Parathyroid adenoma (tissue), 2 donors: ENCODE data around the gene PLOD1.
"Not testable (repeated sequence)": the region's sequence is repeated elsewhere in the genome, so short reads cannot be mapped to it uniquely, and the experiment has no call there.

ENCODE experiments used
- H2AFZ ChIP-seq: fragments of 300-600 bp; sonication (generic); one replicate; pipeline ENCODE4 v1.7.0; 2017; ENCODE audit warnings: antibody characterized with exemption, mild to moderate bottlenecking
- H3K27ac ChIP-seq: fragments of 300-600 bp; sonication (generic); one replicate; pipeline ENCODE4 v1.7.0; 2017
- H3K27me3 ChIP-seq: fragments of 300-600 bp; sonication (generic); one replicate; pipeline ENCODE4 v1.7.0; 2017; ENCODE audit warnings: low read length; ENCODE audit not compliant: control insufficient read depth, insufficient read depth
- H3K36me3 ChIP-seq: fragments of 300-600 bp; sonication (generic); one replicate; pipeline ENCODE4 v1.7.0; 2017; ENCODE audit warnings: low read length; ENCODE audit not compliant: control insufficient read depth, insufficient read depth
- H3K4me1 ChIP-seq: fragments of 300-600 bp; sonication (generic); one replicate; pipeline ENCODE4 v1.7.0; 2017; ENCODE audit warnings: control low read depth
- H3K4me2 ChIP-seq: fragments of 300-600 bp; sonication (generic); one replicate; pipeline ENCODE4 v1.7.0; 2017; ENCODE audit warnings: low read length
- H3K4me3 ChIP-seq: fragments of 300-600 bp; sonication (generic); one replicate; pipeline ENCODE4 v1.7.0; 2017; ENCODE audit warnings: low read depth, low read length
- H3K79me2 ChIP-seq: fragments of 300-600 bp; sonication (generic); one replicate; pipeline ENCODE4 v1.7.0; 2017; ENCODE audit warnings: control low read depth
- H3K9ac ChIP-seq: fragments of 300-600 bp; sonication (generic); one replicate; pipeline ENCODE4 v1.7.0; 2017; ENCODE audit warnings: mild to moderate bottlenecking
- H3K9me3 ChIP-seq: fragments of 300-600 bp; sonication (generic); one replicate; pipeline ENCODE4 v1.7.0; 2017; ENCODE audit warnings: low read length; ENCODE audit not compliant: control insufficient read depth
- CTCF ChIP-seq: fragments of 300-600 bp; sonication (generic); IDR thresholded peaks from one replicate; pipeline ENCODE4 v1.7.0; 2017; ENCODE audit warnings: antibody characterized with exemption, mild to moderate bottlenecking
- donor health status: primary hyperparathyroidism.

PLOD1 gene

GRCh38 chr1:11930571-11931445 is 3.7 kb upstream of the PLOD1 start:
- no peaks in the 10 kb centered on the region for H3K36me3 ChIP-seq
- no peak overlapping the region for H3K9ac ChIP-seq
- no peak overlapping the region for H3K4me3 ChIP-seq
- H3K27ac ChIP-seq = no peak overlapping the region
- no peak for TF ChIP-seq CTCF
- no peaks in the 10 kb centered on the region for H3K79me2 ChIP-seq
- H3K27me3 ChIP-seq = no peaks in the 10 kb centered on the region
- H3K4me1 ChIP-seq = peaks cover 2% of the 10 kb centered on the region
- no peak overlapping the region for H2AFZ ChIP-seq
- no peaks in the 10 kb centered on the region for H3K9me3 ChIP-seq
- no peak overlapping the region for H3K4me2 ChIP-seq

DNA sequence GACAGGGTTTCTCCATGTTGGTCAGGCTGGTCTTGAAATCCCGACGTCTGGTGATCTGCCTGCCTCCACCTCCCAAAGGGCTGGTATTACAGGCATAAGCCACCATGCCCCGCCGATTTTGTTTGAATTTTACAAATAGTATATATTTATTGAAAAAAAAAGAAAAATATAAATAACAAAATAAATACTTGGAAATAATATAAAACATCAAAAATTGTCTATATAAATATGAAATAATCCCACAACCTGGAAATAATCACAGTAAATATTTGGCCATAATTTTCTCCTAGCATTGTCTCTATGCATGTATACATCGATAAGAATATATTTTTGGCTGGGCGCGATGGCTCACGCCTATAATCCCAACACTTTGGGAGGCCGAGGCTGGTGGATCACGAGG is 2.7 kb upstream of the PLOD1 start:
- TF ChIP-seq CTCF = no peak
- H3K9me3 ChIP-seq = no peaks in the 10 kb centered on the region
- no peaks in the 10 kb centered on the region for H3K27me3 ChIP-seq
- H3K79me2 ChIP-seq = no peaks in the 10 kb centered on the region
- no peak overlapping the region for H2AFZ ChIP-seq
- H3K4me2 ChIP-seq = no peak overlapping the region
- no peak overlapping the region for H3K9ac ChIP-seq
- H3K4me3 ChIP-seq = no peak overlapping the region
- no peaks in the 10 kb centered on the region for H3K36me3 ChIP-seq
- peaks cover 2% of the 10 kb centered on the region for H3K4me1 ChIP-seq
- no peak overlapping the region for H3K27ac ChIP-seq

DNA sequence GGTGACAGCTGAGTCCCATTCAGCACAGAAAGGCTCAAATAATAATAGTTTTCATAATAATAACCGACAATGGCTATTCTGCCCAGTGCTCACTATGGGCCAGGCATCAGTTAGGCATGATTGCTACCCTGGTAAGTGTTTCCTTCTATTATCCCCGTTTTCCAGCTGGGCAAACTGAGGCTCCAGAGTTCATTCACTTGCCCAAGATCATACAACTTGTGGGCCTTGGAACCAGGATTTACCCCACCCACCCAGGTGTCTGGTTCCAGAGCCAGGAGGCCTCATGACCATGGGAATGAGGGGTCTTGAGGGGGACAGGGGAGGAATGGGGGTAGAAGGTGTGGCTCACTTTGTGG is 518 bp downstream of the PLOD1 start:
- peak overlapping the region; percentile 92 for H3K4me2 ChIP-seq
- H3K27me3 ChIP-seq = no peaks in the 10 kb centered on the region
- no peak overlapping the region for H3K9ac ChIP-seq
- H3K36me3 ChIP-seq = no peaks in the 10 kb centered on the region
- peaks cover 2% of the 10 kb centered on the region for H3K4me1 ChIP-seq
- H3K4me3 ChIP-seq = peak overlapping the region; percentile 70
- no peaks in the 10 kb centered on the region for H3K9me3 ChIP-seq
- no peaks in the 10 kb centered on the region for H3K79me2 ChIP-seq
- H3K27ac ChIP-seq = peak overlapping the region; percentile 69
- TF ChIP-seq CTCF = no peak
- peak overlapping the region; percentile 96 for H2AFZ ChIP-seq

DNA sequence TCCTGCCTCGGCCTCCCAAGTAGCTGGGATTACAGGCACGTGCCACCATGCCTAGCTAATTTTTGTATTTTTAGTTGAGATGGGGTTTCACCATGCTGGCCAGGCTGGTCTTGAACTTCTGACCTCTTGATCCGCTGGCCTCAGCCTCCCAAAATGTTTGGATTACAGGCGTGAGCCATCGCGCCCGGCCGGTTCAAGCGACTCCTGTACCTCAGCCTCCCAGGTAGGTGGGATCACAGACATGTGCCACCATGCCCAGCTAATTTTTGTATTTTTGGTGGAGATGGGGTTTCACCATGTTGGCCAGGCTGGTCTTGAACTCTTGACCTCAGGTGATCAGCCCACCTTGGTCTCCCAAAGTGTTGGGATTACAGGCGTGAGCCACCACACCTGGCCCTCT is 1.2 kb downstream of the PLOD1 start:
- not testable (repeated sequence) for H3K4me1 ChIP-seq, H3K79me2 ChIP-seq, H3K4me3 ChIP-seq, H3K4me2 ChIP-seq, H3K27ac ChIP-seq, H2AFZ ChIP-seq, H3K9me3 ChIP-seq, H3K27me3 ChIP-seq, H3K36me3 ChIP-seq, H3K9ac ChIP-seq

- no peak for TF ChIP-seq CTCF
- H3K4me1 ChIP-seq = peaks cover 7% of the 10 kb centered on the region
Measured at GRCh38 chr1:11938722-11939526, 4.4 kb downstream of the PLOD1 start.

GRCh38 chr1:11939794-11940193 is 5.3 kb downstream of the PLOD1 start:
- H3K4me3 ChIP-seq, H3K27me3 ChIP-seq, H3K36me3 ChIP-seq, H3K9ac ChIP-seq, H3K27ac ChIP-seq, H3K9me3 ChIP-seq, H3K4me2 ChIP-seq, H2AFZ ChIP-seq, H3K4me1 ChIP-seq, H3K79me2 ChIP-seq: not testable (repeated sequence)

More at GRCh38 chr1:11938722-11939526, 4.4 kb downstream of the PLOD1 start:
- H3K4me2 ChIP-seq = no peak overlapping the region
- H3K4me3 ChIP-seq = no peak overlapping the region
- H3K9me3 ChIP-seq = no peaks in the 10 kb centered on the region
- no peaks in the 10 kb centered on the region for H3K79me2 ChIP-seq
- H3K9ac ChIP-seq = no peak overlapping the region
- no peak overlapping the region for H3K27ac ChIP-seq
- no peaks in the 10 kb centered on the region for H3K36me3 ChIP-seq
- H2AFZ ChIP-seq = no peak overlapping the region
- H3K27me3 ChIP-seq = no peaks in the 10 kb centered on the region
